Nephron progenitor cell (in vitro differentiated cells): ENCODE measurements around the gene BTG4.
A peak's percentile ranks its signal among the peaks of the same experiment; 100 is the strongest.

Experiments used
- DNase-seq: peaks from one replicate; pipeline ENCODE4 v3.0.0; 2021
- H3K27ac Mint-ChIP-seq: 2 replicates; pipeline ENCODE4 v1.8.0; 2021; ENCODE audit warnings: mild to moderate bottlenecking, moderate library complexity, mixed read lengths
- H3K27me3 Mint-ChIP-seq: 2 replicates; pipeline ENCODE4 v1.8.0; 2021; ENCODE audit warnings: mild to moderate bottlenecking, low read depth, mixed read lengths; ENCODE audit not compliant: poor library complexity
- H3K36me3 Mint-ChIP-seq: 2 replicates; pipeline ENCODE4 v1.8.0; 2021; ENCODE audit warnings: low read depth, mixed read lengths
- H3K4me1 Mint-ChIP-seq: 2 replicates; pipeline ENCODE4 v1.8.0; 2021; ENCODE audit warnings: mixed read lengths
- H3K4me3 Mint-ChIP-seq: 2 replicates; pipeline ENCODE4 v1.8.0; 2021; ENCODE audit warnings: mild to moderate bottlenecking, moderate library complexity, mixed read lengths
- H3K9me3 Mint-ChIP-seq: 2 replicates; pipeline ENCODE4 v1.8.0; 2021; ENCODE audit warnings: mild to moderate bottlenecking, moderate library complexity, mixed read lengths
- CTCF ChIP-seq: fragments of 200-600 bp; sonication (generic); IDR thresholded peaks from 2 replicates; pipeline ENCODE4 v1.5.0; 2021; ENCODE audit warnings: antibody characterized with exemption

BTG4 gene

GRCh38 chr11:111455291-111456085 is 56.7 kb downstream of the BTG4 start:
- Mint-ChIP-seq H3K9me3 (no peaks in the 10 kb centered on the region), H3K4me1 (peaks cover 5% of the 10 kb centered on the region), H3K4me3 (peak overlapping the region; percentile 38), H3K27ac (no peak overlapping the region), H3K27me3 (peaks cover 41% of the 10 kb centered on the region), H3K36me3 (no peaks in the 10 kb centered on the region)
- no peak for DNase-seq
- TF ChIP-seq CTCF = no peak

DNA sequence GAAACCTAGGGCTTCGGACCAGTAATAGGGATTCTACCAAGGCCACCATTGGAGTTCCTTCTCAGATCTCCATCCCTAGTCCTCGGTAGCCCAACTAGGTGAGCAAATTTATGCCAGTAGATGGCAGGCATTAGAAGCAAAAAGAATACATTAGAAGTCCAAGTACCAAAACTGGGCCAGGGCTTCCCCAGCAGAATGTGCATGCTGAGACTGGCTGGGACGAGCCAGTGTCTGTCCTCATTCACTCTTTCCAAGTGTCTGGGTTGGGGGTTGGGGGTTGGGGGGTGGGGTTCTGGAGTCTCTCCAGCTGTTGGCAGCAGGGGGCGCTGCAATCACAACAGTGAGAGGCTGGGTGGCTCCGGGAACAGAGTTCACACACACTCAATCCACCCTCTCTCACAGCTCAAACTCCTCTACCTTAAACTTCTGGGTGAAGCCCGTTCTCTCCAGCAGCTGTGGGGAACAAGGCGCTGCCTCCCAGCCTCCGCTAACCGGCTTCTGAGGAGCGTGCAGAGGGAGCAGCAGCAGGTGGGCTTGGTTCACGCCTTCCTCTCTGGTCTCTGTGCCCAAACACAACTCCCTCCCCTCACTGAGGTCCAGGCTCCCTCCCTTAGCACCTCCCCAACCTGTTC is 57.5 kb downstream of the BTG4 start:
- peak; percentile 56 for TF ChIP-seq CTCF
- Mint-ChIP-seq H3K36me3 (no peaks in the 10 kb centered on the region), H3K9me3 (no peaks in the 10 kb centered on the region), H3K27me3 (peaks cover 39% of the 10 kb centered on the region), H3K27ac (no peak overlapping the region), H3K4me3 (no peak overlapping the region), H3K4me1 (peaks cover 5% of the 10 kb centered on the region)
- DNase-seq = peak; percentile 79

- Mint-ChIP-seq H3K9me3 (no peaks in the 10 kb centered on the region), H3K4me3 (no peak overlapping the region), H3K36me3 (no peaks in the 10 kb centered on the region), H3K27me3 (peaks cover 26% of the 10 kb centered on the region), H3K27ac (no peak overlapping the region), H3K4me1 (peaks cover 20% of the 10 kb centered on the region)
- TF ChIP-seq CTCF = no peak
- no peak for DNase-seq
Observed at GRCh38 chr11:111452817-111453552, 59.2 kb downstream of the BTG4 start.

DNA sequence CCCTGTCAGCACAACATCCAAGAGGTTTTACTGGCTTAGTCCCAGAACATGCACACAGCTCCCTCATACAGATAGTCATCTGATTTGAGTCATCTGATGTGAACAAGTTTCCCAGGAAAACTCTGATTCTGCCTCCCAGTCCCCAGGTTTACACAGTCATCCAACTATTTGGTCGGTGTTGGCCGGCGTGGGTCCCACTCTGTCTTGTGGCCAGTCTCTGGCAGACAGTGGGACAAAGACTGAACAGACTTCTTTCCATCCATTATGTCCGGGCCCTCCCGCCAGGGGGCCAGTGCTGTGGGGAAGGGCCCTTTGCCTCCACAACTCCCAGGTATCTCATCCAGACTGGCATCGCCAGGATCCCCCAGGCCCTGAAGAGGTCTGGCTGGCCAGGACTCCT is 60.0 kb downstream of the BTG4 start:
- H3K4me3 Mint-ChIP-seq = no peak overlapping the region

More for the DNA sequence above, 60.0 kb downstream of the BTG4 start:
- Mint-ChIP-seq H3K27ac (no peak overlapping the region), H3K36me3 (no peaks in the 10 kb centered on the region), H3K27me3 (peaks cover 26% of the 10 kb centered on the region), H3K9me3 (no peaks in the 10 kb centered on the region), H3K4me1 (peaks cover 22% of the 10 kb centered on the region)
- no peak for DNase-seq
- TF ChIP-seq CTCF = no peak
